Sigmoid colon (tissue), 4 donors: Measurements from ENCODE around the gene NACC1.

Experiments used
- CTCF ChIP-seq, 4 experiments: fragments of 450-650 bp in 3 of 4; fragments of 200-600 bp in 1 of 4; IDR thresholded peaks; one replicate each; pipeline ENCODE4 v1.5.1; 2016 to 2019; ENCODE audit warnings: antibody characterized with exemption in 4 of 4, mild to moderate bottlenecking in 3 of 4, moderate library complexity in 2 of 4
- EP300 ChIP-seq, 4 donors: sonication (generic); formaldehyde crosslinking; IDR thresholded peaks; one replicate each; pipeline ENCODE4 v1.6.1; 2017; ENCODE audit warnings: antibody characterized with exemption in 4 of 4
- POLR2A ChIP-seq, 2 donors: fragments of 450-650 bp; IDR thresholded peaks; one replicate each; pipeline ENCODE4 v1.6.1; 2016; ENCODE audit warnings: antibody characterized with exemption in 2 of 2, mild to moderate bottlenecking in 2 of 2, moderate library complexity in 2 of 2

GRCh38 chr19:13076320-13076719 is 41.7 kb upstream of the NACC1 start:
- TF ChIP-seq CTCF (IDR thresholded peaks at IDR 0.05) (no peak), POLR2A (IDR thresholded peaks at IDR 0.05) (no peak), EP300 (IDR thresholded peaks at IDR 0.05) (no peak)
